MM.1S (cell line): Measurements from ENCODE around the gene POLR3A.

Experiments
- DNase-seq: peaks from one replicate; pipeline ENCODE4 v3.0.0-alpha.2; 2015
- H2AFZ ChIP-seq: fragments of 300-600 bp; sonication (generic); 2 replicates; pipeline ENCODE4 v1.6.0; 2016; ENCODE audit warnings: antibody characterized with exemption, low read length
- H3F3A ChIP-seq: fragments of 300-600 bp; sonication (generic); 2 replicates; pipeline ENCODE4 v1.6.1; 2016; ENCODE audit warnings: mild to moderate bottlenecking, antibody characterized with exemption, low read length, moderate library complexity, mixed read lengths; ENCODE audit not compliant: insufficient read depth
- H3K27ac ChIP-seq: fragments of 300-600 bp; sonication (generic); 2 replicates; pipeline ENCODE4 v1.5.1; 2016; ENCODE audit warnings: mild to moderate bottlenecking, low read length
- H3K27me3 ChIP-seq: fragments of 300-600 bp; sonication (generic); replicated peaks from 2 replicates; pipeline ENCODE4 v1.6.0; 2016; ENCODE audit warnings: low read length; ENCODE audit not compliant: insufficient read depth
- H3K36me3 ChIP-seq: fragments of 300-600 bp; sonication (generic); replicated peaks from 2 replicates; pipeline ENCODE4 v1.6.1; 2016; ENCODE audit warnings: mild to moderate bottlenecking, low read length, mixed read lengths; ENCODE audit not compliant: insufficient read depth
- H3K4me1 ChIP-seq: fragments of 300-600 bp; sonication (generic); 2 replicates; pipeline ENCODE4 v1.6.1; 2016; ENCODE audit warnings: low read length, mixed read lengths
- H3K4me2 ChIP-seq: fragments of 300-600 bp; sonication (generic); 2 replicates; pipeline ENCODE4 v1.6.0; 2016; ENCODE audit warnings: low read depth, low read length
- H3K4me3 ChIP-seq: fragments of 300-600 bp; sonication (generic); 2 replicates; pipeline ENCODE4 v1.5.1; 2016; ENCODE audit warnings: low read length, mixed read lengths
- H3K79me2 ChIP-seq: fragments of 300-600 bp; sonication (generic); 2 replicates; pipeline ENCODE4 v1.6.1; 2016; ENCODE audit warnings: mixed run types, low read length, mixed read lengths
- H3K9ac ChIP-seq: fragments of 300-600 bp; sonication (generic); 2 replicates; pipeline ENCODE4 v1.6.1; 2016; ENCODE audit warnings: low read length, mixed read lengths
- H3K9me2 ChIP-seq: fragments of 300-600 bp; sonication (generic); replicated peaks from 2 replicates; pipeline ENCODE4 v1.6.1; 2016; ENCODE audit warnings: mild to moderate bottlenecking, low read length, mixed read lengths; ENCODE audit not compliant: insufficient read depth
- H3K9me3 ChIP-seq: fragments of 300-600 bp; sonication (generic); replicated peaks from 2 replicates; pipeline ENCODE4 v1.6.1; 2016; ENCODE audit warnings: mild to moderate bottlenecking, low read length, mixed read lengths; ENCODE audit not compliant: insufficient read depth
- H4K20me1 ChIP-seq: fragments of 300-600 bp; sonication (generic); 2 replicates; pipeline ENCODE4 v1.6.1; 2016; ENCODE audit warnings: mild to moderate bottlenecking, low read length, moderate library complexity, mixed read lengths; ENCODE audit not compliant: insufficient read depth
- EZH2 ChIP-seq: fragments of 300-600 bp; sonication (generic); optimal IDR thresholded peaks from 2 replicates; pipeline ENCODE3; 2017; ENCODE audit warnings: low read depth, mild to moderate bottlenecking, antibody characterized with exemption, low read length, mixed read lengths
- EZH2phosphoT487 ChIP-seq: fragments of 300-600 bp; sonication (generic); IDR thresholded peaks from 2 replicates; pipeline ENCODE4 v1.6.1; 2018; ENCODE audit warnings: antibody characterized with exemption, low read length
- TF ChIP-seq, protein P1 (sequence below): fragments of 300-600 bp; sonication (generic); IDR thresholded peaks from 2 replicates; pipeline ENCODE4 v1.5.1; 2016; ENCODE audit warnings: antibody characterized with exemption, low read length, mixed read lengths

POLR3A gene

DNA sequence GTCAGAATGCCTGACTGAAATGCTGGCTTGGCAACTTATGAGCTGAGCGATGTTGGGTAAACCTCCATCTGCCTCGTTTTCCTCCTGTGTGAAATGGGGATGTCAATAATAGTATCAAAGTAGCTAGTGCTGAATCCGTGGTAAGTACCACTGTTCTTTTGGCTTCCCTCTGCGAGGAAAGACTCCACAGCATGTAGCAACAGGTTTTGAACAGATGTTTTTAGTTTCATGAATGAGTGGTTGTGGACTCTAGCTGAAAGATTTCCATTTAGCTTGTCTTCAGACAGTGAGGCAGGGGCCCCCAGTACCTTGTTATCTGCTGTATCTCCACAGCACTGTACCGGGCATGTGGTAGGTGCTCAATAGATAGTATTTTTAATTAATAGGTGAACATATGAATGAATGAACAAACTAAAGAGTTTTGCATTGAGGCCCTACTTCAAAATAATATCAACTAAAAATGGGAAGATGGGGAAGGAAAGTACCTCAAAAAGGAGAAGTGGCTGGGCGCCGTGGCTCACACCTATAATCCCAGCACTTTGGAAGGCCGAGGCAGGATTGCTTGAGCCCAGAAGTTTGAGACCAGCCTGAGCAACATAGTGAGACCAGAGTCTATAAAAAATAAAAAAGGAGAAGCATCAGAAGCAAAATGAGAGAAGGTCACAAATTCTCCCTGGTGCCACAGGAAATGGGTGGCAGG lies 97.1 kb downstream of the POLR3A start:
- Histone ChIP-seq H3K36me3 (no peaks in the 10 kb centered on the region), H3F3A (peaks cover 3% of the 10 kb centered on the region), H3K79me2 (no peaks in the 10 kb centered on the region), H2AFZ (no peak overlapping the region), H3K9me3 (no peaks in the 10 kb centered on the region), H3K9ac (no peak overlapping the region), H3K27me3 (peaks cover 13% of the 10 kb centered on the region; the same call in 1 of the 2 replicates), H3K4me2 (no peak overlapping the region), H3K27ac (no peak overlapping the region), H3K9me2 (no peaks in the 10 kb centered on the region), H4K20me1 (no peaks in the 10 kb centered on the region), H3K4me3 (no peak overlapping the region), H3K4me1 (no peaks in the 10 kb centered on the region)
- no peak for DNase-seq
- TF ChIP-seq, protein P1, sequence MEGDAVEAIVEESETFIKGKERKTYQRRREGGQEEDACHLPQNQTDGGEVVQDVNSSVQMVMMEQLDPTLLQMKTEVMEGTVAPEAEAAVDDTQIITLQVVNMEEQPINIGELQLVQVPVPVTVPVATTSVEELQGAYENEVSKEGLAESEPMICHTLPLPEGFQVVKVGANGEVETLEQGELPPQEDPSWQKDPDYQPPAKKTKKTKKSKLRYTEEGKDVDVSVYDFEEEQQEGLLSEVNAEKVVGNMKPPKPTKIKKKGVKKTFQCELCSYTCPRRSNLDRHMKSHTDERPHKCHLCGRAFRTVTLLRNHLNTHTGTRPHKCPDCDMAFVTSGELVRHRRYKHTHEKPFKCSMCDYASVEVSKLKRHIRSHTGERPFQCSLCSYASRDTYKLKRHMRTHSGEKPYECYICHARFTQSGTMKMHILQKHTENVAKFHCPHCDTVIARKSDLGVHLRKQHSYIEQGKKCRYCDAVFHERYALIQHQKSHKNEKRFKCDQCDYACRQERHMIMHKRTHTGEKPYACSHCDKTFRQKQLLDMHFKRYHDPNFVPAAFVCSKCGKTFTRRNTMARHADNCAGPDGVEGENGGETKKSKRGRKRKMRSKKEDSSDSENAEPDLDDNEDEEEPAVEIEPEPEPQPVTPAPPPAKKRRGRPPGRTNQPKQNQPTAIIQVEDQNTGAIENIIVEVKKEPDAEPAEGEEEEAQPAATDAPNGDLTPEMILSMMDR = no peak
- no peak for TF ChIP-seq EZH2phosphoT487
- no peak for TF ChIP-seq EZH2

DNA sequence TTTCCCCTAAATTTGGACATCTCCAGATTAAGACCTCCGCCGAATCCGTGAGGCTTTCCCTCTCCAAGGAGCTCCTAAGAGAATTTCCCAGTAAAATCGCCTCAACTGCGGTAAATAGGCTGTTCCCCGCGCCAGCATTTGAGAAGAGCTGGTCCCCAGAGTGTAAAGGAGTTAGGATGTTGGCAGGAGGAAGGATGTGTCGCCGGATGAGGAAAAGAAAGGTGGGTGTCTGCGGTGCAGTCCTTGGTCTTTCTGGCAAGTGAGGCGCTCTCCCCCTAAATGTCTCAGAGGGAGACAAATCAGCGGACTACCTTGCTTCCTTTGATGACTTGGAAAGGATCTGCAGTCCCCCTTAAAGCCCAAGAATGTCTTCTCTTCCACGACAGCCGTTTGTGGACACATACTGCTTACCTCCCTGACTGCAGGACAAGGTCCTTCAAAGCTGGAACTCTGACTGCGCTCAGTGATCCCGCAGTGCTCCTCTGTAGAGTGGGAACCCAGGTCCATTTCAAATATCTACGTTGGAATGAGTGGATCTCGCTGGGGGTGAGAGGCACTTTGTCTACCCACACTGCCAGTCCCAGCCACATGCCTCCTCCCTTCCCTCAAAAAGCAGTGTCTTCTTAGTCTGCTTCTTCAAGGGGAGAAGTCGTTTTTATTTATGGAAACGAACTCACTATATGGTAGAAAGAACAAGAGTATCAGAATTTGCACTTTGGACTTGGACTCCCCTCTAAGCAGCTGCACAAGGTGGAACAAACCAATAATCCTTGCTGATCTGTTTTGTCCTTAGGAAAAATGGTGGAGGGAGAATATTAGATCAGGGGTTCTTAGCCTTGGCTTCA lies 101.7 kb downstream of the POLR3A start:
- no peak for DNase-seq
- H4K20me1 ChIP-seq = no peaks in the 10 kb centered on the region
- H3K27ac ChIP-seq = no peak overlapping the region
- no peaks in the 10 kb centered on the region for H3K9me3 ChIP-seq
- peaks cover 4% of the 10 kb centered on the region for H3F3A ChIP-seq
- H3K4me3 ChIP-seq = no peak overlapping the region
- TF ChIP-seq EZH2 (no peak), EZH2phosphoT487 (no peak)
- TF ChIP-seq, protein P1 = no peak
- peaks cover 15% of the 10 kb centered on the region; the same call in 1 of the 2 replicates for H3K27me3 ChIP-seq
- H3K9me2 ChIP-seq = no peaks in the 10 kb centered on the region
- peaks cover 9% of the 10 kb centered on the region; the same call in 1 of the 2 replicates for H3K4me1 ChIP-seq
- peaks cover 33% of the 10 kb centered on the region for H3K79me2 ChIP-seq
- no peaks in the 10 kb centered on the region for H3K36me3 ChIP-seq
- H3K9ac ChIP-seq = no peak overlapping the region
- no peak overlapping the region for H2AFZ ChIP-seq
- peak overlapping the region; percentile 45; the same call in 1 of the 2 replicates for H3K4me2 ChIP-seq

DNA sequence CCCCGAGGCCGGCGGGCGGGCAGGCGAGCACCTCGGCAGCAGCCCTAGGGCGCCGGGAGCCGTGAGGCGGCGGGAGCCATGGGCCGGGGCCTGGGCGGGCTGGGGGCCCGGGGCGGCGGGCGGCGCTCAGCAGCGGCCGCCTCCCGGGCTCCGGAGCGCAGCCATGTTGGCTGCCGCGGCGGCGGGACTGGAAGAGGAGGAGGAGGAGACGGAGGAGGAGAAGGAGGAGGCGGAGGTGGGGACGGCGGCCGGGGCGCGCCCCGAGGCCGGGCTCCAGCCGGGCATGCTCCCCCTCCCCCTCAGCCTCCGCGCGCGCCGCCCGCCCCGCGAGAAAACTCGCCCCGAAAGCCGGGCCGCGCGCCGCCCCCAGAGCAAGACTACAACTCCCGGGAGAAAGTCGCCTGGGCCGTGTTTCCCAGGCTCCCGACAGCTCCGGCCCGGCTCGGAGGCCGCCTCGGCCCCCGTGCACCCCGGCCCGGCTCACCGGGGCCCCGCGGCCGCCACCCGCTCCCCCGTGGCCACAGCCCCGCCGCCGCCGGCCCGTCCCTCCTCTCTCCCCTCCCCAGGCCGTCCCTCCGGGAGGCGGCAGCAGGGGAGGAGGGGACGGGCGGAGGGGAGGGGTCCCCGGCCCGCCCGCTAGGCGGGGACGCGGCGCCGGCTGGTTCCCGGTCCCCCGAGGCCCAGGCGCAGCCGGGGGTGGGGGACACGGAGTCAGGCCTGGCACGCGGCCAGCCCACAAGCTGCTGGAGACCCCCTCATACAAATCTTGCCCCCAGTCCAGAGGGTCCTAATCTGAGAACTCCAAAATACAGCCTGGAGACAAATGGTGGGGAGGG lies 102.5 kb downstream of the POLR3A start, which contains the start of gene DLG5:
Gene DLG5 (minus strand): TSS at position 190 of the 836 bp plus-strand sequence. CDS start 235 bp downstream, outside the sequence.
- H3K27me3 ChIP-seq = peaks cover 15% of the 10 kb centered on the region; the same call in 1 of the 2 replicates
- no peaks in the 10 kb centered on the region for H3K9me3 ChIP-seq
- peaks cover 9% of the 10 kb centered on the region; the same call in 1 of the 2 replicates for H3K4me1 ChIP-seq
- no peak for TF ChIP-seq EZH2phosphoT487
- TF ChIP-seq, protein P1 = no peak
- no peak for TF ChIP-seq EZH2
- peak within 1 kb of the TSS; percentile 85 for H3K4me2 ChIP-seq
- no peak within 1 kb of the TSS for H3K27ac ChIP-seq
- H3K4me3 ChIP-seq = peak within 1 kb of the TSS; percentile 68
- H3F3A ChIP-seq = peaks cover 4% of the 10 kb centered on the region
- H3K9ac ChIP-seq = peak within 1 kb of the TSS; percentile 68
- H3K79me2 ChIP-seq = peaks cover 42% of the 10 kb centered on the region
- H2AFZ ChIP-seq = peak within 1 kb of the TSS; percentile 74
- DNase-seq = peak; percentile 46
- no peaks in the 10 kb centered on the region for H3K36me3 ChIP-seq
- no peaks in the 10 kb centered on the region for H4K20me1 ChIP-seq
- H3K9me2 ChIP-seq = no peaks in the 10 kb centered on the region
